ENCODE measurements around the gene AOC3. TPM values are rescaled to one million over a fixed set of nuclear protein-coding genes. Genes with fewer than 3 reads are reported as not detected.

AOC3 gene
- total and polyA plus RNA-seq, 2 of the 13 experiments (the other 11 are each of a cell fraction or from before 2014, with no cell fraction given) = 8.7 to 51.7 TPM

GRCh38 chr17:42866631-42867575, 15.9 kb downstream of the AOC3 start (continued):
- peak; percentile 83 for TF ChIP-seq GATAD2A (CRISPR knock-in tag; IDR thresholded peaks at IDR 0.05)
- peak; percentile 29; the same call in 1 of the 2 replicates for TF ChIP-seq ZNF850 (CRISPR knock-in tag; conservative IDR thresholded peaks at IDR 0.05)
- peak; percentile 17; the same call in 1 of the 2 replicates for TF ChIP-seq ZNF317 (CRISPR knock-in tag; IDR thresholded peaks at IDR 0.05)
- TF ChIP-seq ATF7 (IDR thresholded peaks at IDR 0.05) = no peak
- no peak for TF ChIP-seq ATF7 (CRISPR knock-in tag; IDR thresholded peaks at IDR 0.05)
- TF ChIP-seq ZNF331 (CRISPR knock-in tag; IDR thresholded peaks at IDR 0.05) = 0 out of 2 replicates have a peak, but pooled peaks have one; percentile 43
- TF ChIP-seq ZNF383 (CRISPR knock-in tag; IDR thresholded peaks at IDR 0.05; ENCODE audit: borderline replicate concordance) = no peak
- 0 out of 2 replicates have a peak, but pooled peaks have one; percentile 83 for TF ChIP-seq ZBTB3 (CRISPR knock-in tag; IDR thresholded peaks at IDR 0.05; ENCODE audit: borderline replicate concordance, low read depth)
- peak; percentile 72; the same call in 1 of the 2 replicates for TF ChIP-seq ZSCAN29 (CRISPR knock-in tag; conservative IDR thresholded peaks at IDR 0.05)
- TF ChIP-seq, protein P1, sequence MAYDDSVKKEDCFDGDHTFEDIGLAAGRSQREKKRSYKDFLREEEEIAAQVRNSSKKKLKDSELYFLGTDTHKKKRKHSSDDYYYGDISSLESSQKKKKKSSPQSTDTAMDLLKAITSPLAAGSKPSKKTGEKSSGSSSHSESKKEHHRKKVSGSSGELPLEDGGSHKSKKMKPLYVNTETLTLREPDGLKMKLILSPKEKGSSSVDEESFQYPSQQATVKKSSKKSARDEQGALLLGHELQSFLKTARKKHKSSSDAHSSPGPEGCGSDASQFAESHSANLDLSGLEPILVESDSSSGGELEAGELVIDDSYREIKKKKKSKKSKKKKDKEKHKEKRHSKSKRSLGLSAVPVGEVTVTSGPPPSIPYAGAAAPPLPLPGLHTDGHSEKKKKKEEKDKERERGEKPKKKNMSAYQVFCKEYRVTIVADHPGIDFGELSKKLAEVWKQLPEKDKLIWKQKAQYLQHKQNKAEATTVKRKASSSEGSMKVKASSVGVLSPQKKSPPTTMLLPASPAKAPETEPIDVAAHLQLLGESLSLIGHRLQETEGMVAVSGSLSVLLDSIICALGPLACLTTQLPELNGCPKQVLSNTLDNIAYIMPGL (CRISPR knock-in tag; IDR thresholded peaks at IDR 0.05; ENCODE audit: borderline replicate concordance in 1 of 2, low read depth in 1 of 2) = peak; percentile 30 to 36; a peak in 2 of 4 replicates
- 0 out of 2 replicates have a peak, but pooled peaks have one; percentile 17 for TF ChIP-seq ATF7-NPFF (CRISPR knock-in tag; IDR thresholded peaks at IDR 0.05; ENCODE audit: low read depth)
- TF ChIP-seq RERE (CRISPR knock-in tag; IDR thresholded peaks at IDR 0.05; ENCODE audit: low read depth) = peak; percentile 79
- no peak for TF ChIP-seq ZNF678 (CRISPR knock-in tag; IDR thresholded peaks at IDR 0.05)
- peak; percentile 85 for TF ChIP-seq CREM (IDR thresholded peaks at IDR 0.05)
- TF ChIP-seq CREM (CRISPR knock-in tag; IDR thresholded peaks at IDR 0.05) = no peak
- no peak for TF ChIP-seq ZBTB1 (CRISPR knock-in tag; IDR thresholded peaks at IDR 0.05; ENCODE audit: borderline replicate concordance)
- peak; percentile 89 for TF ChIP-seq ARID5B (CRISPR knock-in tag; IDR thresholded peaks at IDR 0.05)
- peak; percentile 94 for TF ChIP-seq MIXL1 (CRISPR knock-in tag; IDR thresholded peaks at IDR 0.05)

All from HepG2 (cell line).